Tibial nerve (tissue), 4 donors: ENCODE results near the gene SCYGR5. TPM values are rescaled to one million over a fixed set of nuclear protein-coding genes. Genes with fewer than 3 reads are reported as not detected.

ENCODE experiments used
- DNase-seq, 2 donors: peaks; one replicate each; pipeline ENCODE4 v3.0.0-alpha.2; 2019; ENCODE audit warnings: low spot score in 2 of 2
- H3K27ac ChIP-seq, 4 donors: fragments of 200-600 bp; sonication (generic) in 3 of 4; one replicate each; pipeline ENCODE4 v1.5.1; 2017 to 2019; ENCODE audit warnings: mild to moderate bottlenecking in 1 of 4
- H3K27me3 ChIP-seq, 2 donors: fragments of 200-600 bp; sonication (generic) in 1 of 2; one replicate each; pipeline versions ENCODE4 v1.5.1 to v1.6.0; 2017 to 2019
- H3K36me3 ChIP-seq, 3 donors: fragments of 200-600 bp; sonication (generic); one replicate each; pipeline ENCODE4 v1.5.1; 2018 to 2019
- H3K4me1 ChIP-seq, 4 donors: fragments of 200-600 bp; sonication (generic) in 3 of 4; one replicate each; pipeline ENCODE4 v1.5.1; 2017 to 2019
- H3K4me3 ChIP-seq, 4 donors: fragments of 200-600 bp; sonication (generic) in 3 of 4; one replicate each; pipeline ENCODE4 v1.5.1; 2017 to 2019; ENCODE audit warnings: mild to moderate bottlenecking in 1 of 4, moderate library complexity in 1 of 4
- H3K9me3 ChIP-seq, 4 donors: fragments of 200-600 bp; sonication (generic) in 3 of 4; one replicate each; pipeline ENCODE4 v1.5.1; 2017 to 2019
- CTCF ChIP-seq, 5 experiments: fragments of 200-600 bp in 3 of 5; fragments of 450-650 bp in 2 of 5; sonication (generic) in 3 of 5; IDR thresholded peaks; one replicate each; pipeline ENCODE4 v1.5.1; 2016 to 2019; ENCODE audit warnings: antibody characterized with exemption in 5 of 5, mild to moderate bottlenecking in 3 of 5, moderate library complexity in 2 of 5
- EP300 ChIP-seq, 2 donors: sonication (generic); formaldehyde crosslinking; IDR thresholded peaks; one replicate each; pipeline ENCODE4 v1.6.1; 2017; ENCODE audit warnings: antibody characterized with exemption in 2 of 2, mild to moderate bottlenecking in 1 of 2
- POLR2A ChIP-seq, 2 donors: fragments of 450-650 bp; IDR thresholded peaks; one replicate each; pipeline ENCODE4 v1.6.1; 2017; ENCODE audit warnings: antibody characterized with exemption in 2 of 2, mild to moderate bottlenecking in 2 of 2, moderate library complexity in 2 of 2
- WGBS, 2 donors: methylation state at CpG; one replicate each; pipeline ENCODE4 v1.1.5; 2018; 5-methylcytosine and 5-hydroxymethylcytosine counted together
- total RNA-seq, 4 donors: library from RNA; depleted of rRNA; stranded (reverse); fragments of >200 nt; gene quantifications; one replicate each; pipeline ENCODE4 v1.1.0, GENCODE V29; 2016

SCYGR5 gene
- total RNA-seq, 4 donors from 2014 or later, result not detected

- Histone ChIP-seq H3K36me3 (no peaks in the 10 kb centered on the region), H3K9me3 (no peaks in the 10 kb centered on the region), H3K4me3 (no peak overlapping the region), H3K27me3 (no peaks in the 10 kb centered on the region), H3K4me1 (no peaks in the 10 kb centered on the region), H3K27ac (no peak overlapping the region)
- DNase-seq, result no peak
- WGBS, 2 donors, result 80 to 81% methylated on average over 7 of the region's 7 CpGs
- TF ChIP-seq POLR2A (IDR thresholded peaks at IDR 0.05) (no peak), CTCF (IDR thresholded peaks at IDR 0.05) (no peak), EP300 (IDR thresholded peaks at IDR 0.05) (no peak)
Measured at GRCh38 chr2:227629435-227629834, 37.2 kb upstream of the SCYGR5 start.

GRCh38 chr2:227630322-227630721 lies 36.3 kb upstream of the SCYGR5 start:
- no peak for TF ChIP-seq EP300 (IDR thresholded peaks at IDR 0.05)
- Histone ChIP-seq H3K9me3 (no peaks in the 10 kb centered on the region), H3K4me3 (no peak overlapping the region), H3K27me3 (no peaks in the 10 kb centered on the region), H3K36me3 (no peaks in the 10 kb centered on the region), H3K4me1 (no peaks in the 10 kb centered on the region), H3K27ac (no peak overlapping the region)
- WGBS, 2 donors, result 74 to 87% methylated on average over 3 of the region's 3 CpGs
- no peak for DNase-seq

- H3K27ac ChIP-seq, result no peak overlapping the region
- 81 to 83% methylated on average over 6 of the region's 6 CpGs for WGBS, 2 donors
- DNase-seq, result no peak
- H3K9me3 ChIP-seq, result no peaks in the 10 kb centered on the region
- no peaks in the 10 kb centered on the region for H3K4me1 ChIP-seq
- H3K36me3 ChIP-seq, result no peaks in the 10 kb centered on the region
- H3K27me3 ChIP-seq, result no peaks in the 10 kb centered on the region
- TF ChIP-seq CTCF (IDR thresholded peaks at IDR 0.05) (no peak), EP300 (IDR thresholded peaks at IDR 0.05) (no peak), POLR2A (IDR thresholded peaks at IDR 0.05) (no peak)
- no peak overlapping the region for H3K4me3 ChIP-seq
Measured at GRCh38 chr2:227632827-227633226, 33.8 kb upstream of the SCYGR5 start.

- H3K9me3 ChIP-seq, result no peaks in the 10 kb centered on the region
- no peaks in the 10 kb centered on the region for H3K27me3 ChIP-seq
- TF ChIP-seq POLR2A (IDR thresholded peaks at IDR 0.05) (no peak), EP300 (IDR thresholded peaks at IDR 0.05) (no peak), CTCF (IDR thresholded peaks at IDR 0.05) (no peak)
- DNase-seq, result no peak
- no peaks in the 10 kb centered on the region for H3K4me1 ChIP-seq
- WGBS, 2 donors, result 64 to 70% methylated on average over 3 of the region's 3 CpGs
- no peak overlapping the region for H3K27ac ChIP-seq
- no peaks in the 10 kb centered on the region for H3K36me3 ChIP-seq
- no peak overlapping the region for H3K4me3 ChIP-seq
Measured at GRCh38 chr2:227634201-227634600, 32.4 kb upstream of the SCYGR5 start.

GRCh38 chr2:227642656-227643055 lies 23.9 kb upstream of the SCYGR5 start:
- 13 to 20% methylated on average over 2 of the region's 2 CpGs for WGBS, 2 donors
- no peak for DNase-seq
- no peak overlapping the region for H3K27ac ChIP-seq
- no peak for TF ChIP-seq EP300 (IDR thresholded peaks at IDR 0.05)
- no peak for TF ChIP-seq POLR2A (IDR thresholded peaks at IDR 0.05)
- no peak for TF ChIP-seq CTCF (IDR thresholded peaks at IDR 0.05)
- H3K9me3 ChIP-seq, result no peaks in the 10 kb centered on the region
- no peak overlapping the region for H3K4me3 ChIP-seq
- no peaks in the 10 kb centered on the region for H3K36me3 ChIP-seq
- H3K4me1 ChIP-seq, result no peaks in the 10 kb centered on the region
- H3K27me3 ChIP-seq, result no peaks in the 10 kb centered on the region

- Histone ChIP-seq H3K4me3 (no peak overlapping the region), H3K27ac (no peak overlapping the region), H3K36me3 (no peaks in the 10 kb centered on the region), H3K4me1 (no peaks in the 10 kb centered on the region), H3K9me3 (no peaks in the 10 kb centered on the region), H3K27me3 (no peaks in the 10 kb centered on the region)
- TF ChIP-seq CTCF (IDR thresholded peaks at IDR 0.05) (no peak), POLR2A (IDR thresholded peaks at IDR 0.05) (no peak), EP300 (IDR thresholded peaks at IDR 0.05) (no peak)
- no peak for DNase-seq
- 78 to 79% methylated on average over 5 of the region's 5 CpGs for WGBS, 2 donors
Measured at GRCh38 chr2:227643990-227644551, 22.5 kb upstream of the SCYGR5 start.
